Natural killer cell (primary cell): ENCODE results near the gene CIITA. TPM values are rescaled to one million over a fixed set of nuclear protein-coding genes. Genes with fewer than 3 reads are reported as not detected.
A peak's percentile ranks its signal among the peaks of the same experiment; 100 is the strongest.

Experiments used
- ATAC-seq, 3 donors: fragments of 150-1000 bp in 2 of 3; fragments of 200-7000 bp in 1 of 3; cut with Tn5 transposase; 1 replicate in 1 of 3; 2 replicates in 2 of 3; pipeline ENCODE4 v1.10.0; 2021; ENCODE audit warnings: mild to moderate bottlenecking in 2 of 3, moderate library complexity in 2 of 3
- DNase-seq, 2 donors: peaks; one replicate each; pipeline versions ENCODE4 v3.0.0 to v3.0.0-alpha.2; 2013 to 2021; ENCODE audit warnings: mixed read lengths in 1 of 2
- H3K27ac ChIP-seq: one replicate; pipeline ENCODE4 v1.5.1; 2013; ENCODE audit warnings: mild to moderate bottlenecking, low read length
- H3K27me3 ChIP-seq: one replicate; pipeline ENCODE4 v1.6.1; 2013; ENCODE audit warnings: low read length; ENCODE audit not compliant: control insufficient read depth, insufficient read depth
- H3K36me3 ChIP-seq: one replicate; pipeline ENCODE4 v1.6.1; 2013; ENCODE audit warnings: low read length; ENCODE audit not compliant: control insufficient read depth, insufficient read depth
- H3K4me1 ChIP-seq: one replicate; pipeline ENCODE4 v1.6.1; 2013; ENCODE audit warnings: low read length; ENCODE audit not compliant: control insufficient read depth, insufficient read depth
- H3K4me3 ChIP-seq: one replicate; pipeline ENCODE4 v1.5.1; 2013; ENCODE audit warnings: low read length
- H3K9me3 ChIP-seq: one replicate; pipeline ENCODE4 v1.6.1; 2013; ENCODE audit warnings: low read length; ENCODE audit not compliant: control insufficient read depth, insufficient read depth
- H3K27ac Mint-ChIP-seq, 2 donors: one replicate each; pipeline ENCODE4 v1.8.0; 2022; ENCODE audit warnings: mild to moderate bottlenecking in 2 of 2, mixed read lengths in 2 of 2, moderate library complexity in 1 of 2
- H3K27me3 Mint-ChIP-seq, 2 donors: one replicate each; pipeline ENCODE4 v1.8.0; 2022; ENCODE audit warnings: low read depth in 2 of 2, mixed read lengths in 2 of 2
- H3K36me3 Mint-ChIP-seq: one replicate; pipeline ENCODE4 v1.8.0; 2022; ENCODE audit warnings: mixed read lengths
- H3K4me1 Mint-ChIP-seq, 2 donors: one replicate each; pipeline ENCODE4 v1.8.0; 2022; ENCODE audit warnings: mixed read lengths in 2 of 2
- H3K4me3 Mint-ChIP-seq: one replicate; pipeline ENCODE4 v1.8.0; 2022; ENCODE audit warnings: mild to moderate bottlenecking, moderate library complexity, mixed read lengths
- H3K9me3 Mint-ChIP-seq, 2 donors: one replicate each; pipeline ENCODE4 v1.8.0; 2022; ENCODE audit warnings: mixed read lengths in 2 of 2
- CTCF ChIP-seq: fragments of 200-600 bp; IDR thresholded peaks from one replicate; pipeline ENCODE4 v1.8.0; 2022; ENCODE audit warnings: antibody characterized with exemption
- WGBS: methylation state at CpG from one replicate; pipeline ENCODE4 v1.1.7; 2013; ENCODE audit warnings: missing lambda C conversion rate; ENCODE audit not compliant: insufficient coverage; 5-methylcytosine and 5-hydroxymethylcytosine counted together
- intact Hi-C: fragments of 100-400 bp; cut with micrococcal nuclease; formaldehyde crosslinking; loops from one replicate; pipeline ENCODE4 v1.14.2; 2022
- total RNA-seq, 4 donors: library from RNA; stranded (reverse); fragments of 120-200 nt in 1 of 4; gene quantifications; one replicate each; pipeline versions ENCODE4 v1.2.3 to v1.2.4, GENCODE V29; 2013 to 2022

The CIITA gene
- total RNA-seq, 3 donors from 2014 or later (not counting 1 experiment from before 2014, with no cell fraction given) = 11.5 to 17.7 (median 14.4) TPM

GRCh38 chr16:10936272-10936984, 59.4 kb downstream of the CIITA start:
- peak overlapping the region; percentile 55 for H3K4me3 Mint-ChIP-seq
- Histone ChIP-seq H3K27ac (no peak overlapping the region), H3K4me3 (no peak overlapping the region), H3K4me1 (peaks cover 47% of the 10 kb centered on the region), H3K9me3 (no peaks in the 10 kb centered on the region), H3K27me3 (no peaks in the 10 kb centered on the region), H3K36me3 (no peaks in the 10 kb centered on the region)
- H3K4me1 Mint-ChIP-seq = peaks cover 66 to 70% of the 10 kb centered on the region in 2 donors
- H3K27ac Mint-ChIP-seq = no peak overlapping the region
- ATAC-seq = no peak
- H3K27me3 Mint-ChIP-seq = no peaks in the 10 kb centered on the region
- intact Hi-C loops = no loop called here
- no peaks in the 10 kb centered on the region for H3K36me3 Mint-ChIP-seq
- no peak for TF ChIP-seq CTCF
- 60% methylated on average over 7 of the region's 8 CpGs for WGBS
- DNase-seq = no peak
- H3K9me3 Mint-ChIP-seq = no peaks in the 10 kb centered on the region

DNA sequence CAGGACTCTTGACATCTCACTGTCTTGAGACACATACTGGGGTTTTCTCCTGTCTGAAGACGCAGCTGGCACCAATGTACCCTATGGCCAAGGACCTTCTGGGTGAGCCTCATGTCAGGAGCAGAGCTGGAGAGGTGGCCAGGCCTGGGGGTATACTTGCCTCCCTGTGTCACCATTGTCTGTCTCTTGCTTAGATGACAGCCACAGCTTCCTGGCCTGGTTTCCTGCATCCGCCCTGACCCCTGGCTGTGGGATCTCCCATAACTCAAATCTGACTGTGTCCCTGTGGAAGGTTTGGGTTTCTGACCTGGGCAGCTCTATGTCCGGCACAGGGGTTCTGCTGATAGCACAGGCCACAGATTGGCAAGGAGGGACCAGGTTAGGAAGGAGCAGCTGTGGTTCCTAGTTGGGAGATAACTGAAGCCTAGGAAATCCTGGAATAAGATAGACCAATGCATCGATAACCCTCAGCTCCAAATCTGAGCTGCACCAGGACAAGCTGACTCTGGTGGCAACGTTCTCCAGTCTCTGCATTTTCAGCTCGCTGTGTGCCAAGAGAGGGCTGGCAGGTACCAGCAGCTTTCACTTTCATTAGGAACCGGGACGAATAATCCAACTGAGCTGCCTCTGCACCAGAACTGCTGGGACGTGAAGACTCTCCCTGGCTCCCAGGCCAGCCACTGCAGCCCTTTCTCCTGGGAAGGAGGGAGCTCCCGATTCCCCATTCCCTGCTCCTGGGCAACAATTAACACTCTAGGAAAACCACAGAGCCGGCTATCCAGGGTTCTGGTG, 60.3 kb downstream of the CIITA start:
- no peaks in the 10 kb centered on the region for H3K36me3 ChIP-seq
- DNase-seq (peak in 1 of 2 donors; percentile 35), ATAC-seq (peak in 2 of 3 donors; percentile 38 to 45)
- no peak overlapping the region for H3K27ac ChIP-seq
- intact Hi-C loops = no loop called here
- Mint-ChIP-seq H3K9me3 (no peaks in the 10 kb centered on the region), H3K4me1 (peaks cover 65 to 72% of the 10 kb centered on the region in 2 donors), H3K36me3 (no peaks in the 10 kb centered on the region), H3K4me3 (peak overlapping the region; percentile 68), H3K27ac (peak overlapping the region; percentile 50 to 64), H3K27me3 (no peaks in the 10 kb centered on the region)
- H3K4me1 ChIP-seq = peaks cover 49% of the 10 kb centered on the region
- TF ChIP-seq CTCF = no peak
- no peaks in the 10 kb centered on the region for H3K27me3 ChIP-seq
- no peak overlapping the region for H3K4me3 ChIP-seq
- 25% methylated on average over 9 of the region's 11 CpGs for WGBS
- H3K9me3 ChIP-seq = no peaks in the 10 kb centered on the region

DNA sequence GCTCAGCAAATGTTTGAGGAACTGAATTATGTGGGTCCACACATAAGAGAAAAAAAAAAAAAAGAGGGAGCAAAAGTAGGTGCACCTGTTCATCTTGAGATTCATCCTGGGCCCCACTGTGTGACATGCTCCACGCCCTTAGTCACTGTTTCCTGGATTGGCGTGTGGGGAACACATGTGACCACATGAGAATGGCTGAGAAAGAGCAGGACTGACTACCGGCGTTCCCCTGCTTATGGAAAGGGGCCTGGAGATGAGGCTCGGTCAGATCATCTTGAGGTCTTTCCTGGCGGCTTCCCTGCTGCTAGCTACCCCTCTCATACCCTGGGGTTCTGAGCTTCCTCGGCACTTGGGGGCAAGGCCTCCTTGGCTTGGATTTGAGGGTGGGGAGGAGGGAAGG, 61.3 kb downstream of the CIITA start:
- Mint-ChIP-seq H3K4me3 (peak overlapping the region; percentile 68), H3K9me3 (no peaks in the 10 kb centered on the region), H3K36me3 (no peaks in the 10 kb centered on the region), H3K27me3 (no peaks in the 10 kb centered on the region), H3K27ac (peak overlapping the region; percentile 50 to 64), H3K4me1 (peaks cover 65 to 72% of the 10 kb centered on the region in 2 donors)
- intact Hi-C loops = no loop called here
- ATAC-seq (no peak), DNase-seq (peak in 1 of 2 donors; percentile 51)
- Histone ChIP-seq H3K9me3 (no peaks in the 10 kb centered on the region), H3K4me1 (peaks cover 55% of the 10 kb centered on the region), H3K27ac (no peak overlapping the region), H3K4me3 (no peak overlapping the region), H3K27me3 (no peaks in the 10 kb centered on the region), H3K36me3 (no peaks in the 10 kb centered on the region)
- 24% methylated on average over 6 of the region's 7 CpGs for WGBS
- no peak for TF ChIP-seq CTCF
